HG03060 (cell line): Measurements from ENCODE around the gene DAO.
"Not testable (repeated sequence)": the region's sequence is repeated elsewhere in the genome, so short reads cannot be mapped to it uniquely, and the experiment has no call there.

Source experiments
- ATAC-seq: cut with Tn5 transposase; IDR thresholded peaks from one replicate; pipeline ENCODE4 v1.9.1; 2021; ENCODE audit warnings: low read depth, moderate number of reproducible peaks; ENCODE audit not compliant: unreplicated experiment

The DAO gene

DNA sequence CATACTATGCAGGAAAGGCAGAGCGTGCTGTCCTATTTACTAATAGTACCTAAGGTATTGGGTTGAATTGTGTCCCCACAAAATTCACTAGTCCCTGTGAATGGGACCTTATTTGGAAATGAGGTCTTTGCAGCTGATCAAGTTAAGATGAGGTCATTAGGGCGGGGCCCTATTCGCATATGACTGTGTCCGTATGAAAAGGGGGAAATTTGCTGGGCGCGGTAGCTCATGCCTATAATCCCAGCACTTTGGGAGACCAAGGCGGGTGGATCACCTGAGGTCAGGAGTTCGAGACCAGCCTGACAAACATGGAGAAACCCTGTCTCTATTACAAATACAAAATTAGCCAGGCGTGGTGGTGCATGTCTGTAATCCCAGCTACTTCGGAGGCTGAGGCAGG is 13.8 kb upstream of the DAO start:
- not testable (repeated sequence) for ATAC-seq

DNA sequence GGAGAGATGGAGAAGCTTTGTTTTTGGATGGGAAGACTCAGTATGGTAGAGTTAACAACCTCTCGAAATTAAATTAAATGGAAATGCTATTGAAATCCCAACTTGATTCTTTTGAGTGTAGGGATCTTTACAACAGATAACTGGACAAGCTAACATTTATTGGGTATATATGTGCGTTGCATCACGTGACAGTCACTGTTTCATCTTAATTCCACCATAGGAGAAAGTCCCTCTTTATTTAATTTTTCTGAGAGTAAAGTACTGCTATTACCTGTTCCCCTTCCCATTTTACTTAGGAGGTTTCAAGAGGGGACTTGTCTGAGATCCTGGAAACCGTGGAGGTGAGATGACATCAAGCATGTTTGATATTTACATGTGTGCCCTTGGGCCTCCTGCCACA is 11.1 kb upstream of the DAO start:
- ATAC-seq, result no peak

- ATAC-seq, result no peak
Measured at GRCh38 chr12:108875280-108875679, 4.6 kb upstream of the DAO start.

- no peak for ATAC-seq
Measured at GRCh38 chr12:108875682-108876361, 4.1 kb upstream of the DAO start.

GRCh38 chr12:108876550-108876949 is 3.3 kb upstream of the DAO start:
- ATAC-seq, result no peak

- ATAC-seq, result no peak
Measured at GRCh38 chr12:108881953-108882352, 2.1 kb downstream of the DAO start.

GRCh38 chr12:108884116-108885012 is 4.5 kb downstream of the DAO start:
- no peak for ATAC-seq

- ATAC-seq, result no peak
Measured at GRCh38 chr12:108886873-108887629, 7.2 kb downstream of the DAO start.

- no peak for ATAC-seq
Measured at GRCh38 chr12:108888031-108888430, 8.1 kb downstream of the DAO start.

DNA sequence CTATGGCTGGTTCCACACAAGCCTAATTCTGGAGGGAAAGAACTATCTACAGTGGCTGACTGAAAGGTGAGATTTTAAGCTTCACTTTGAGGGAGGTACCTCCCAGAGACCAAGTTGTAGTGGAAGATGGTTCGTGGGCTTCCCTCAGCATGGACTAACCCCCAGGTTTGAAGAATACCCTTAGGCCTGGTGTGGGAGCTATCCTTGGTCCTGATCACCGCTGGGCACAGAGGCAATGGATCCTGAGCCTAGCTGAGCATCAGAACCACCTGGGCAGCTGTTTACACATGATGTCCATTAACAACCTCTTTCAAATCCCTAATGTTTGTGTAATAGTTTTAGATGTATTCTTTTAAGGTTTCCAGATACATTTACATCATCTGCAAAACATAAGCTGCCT is 10.3 kb downstream of the DAO start:
- no peak for ATAC-seq

- ATAC-seq, result no peak
Measured at GRCh38 chr12:108895220-108895802, 15.4 kb downstream of the DAO start.

DNA sequence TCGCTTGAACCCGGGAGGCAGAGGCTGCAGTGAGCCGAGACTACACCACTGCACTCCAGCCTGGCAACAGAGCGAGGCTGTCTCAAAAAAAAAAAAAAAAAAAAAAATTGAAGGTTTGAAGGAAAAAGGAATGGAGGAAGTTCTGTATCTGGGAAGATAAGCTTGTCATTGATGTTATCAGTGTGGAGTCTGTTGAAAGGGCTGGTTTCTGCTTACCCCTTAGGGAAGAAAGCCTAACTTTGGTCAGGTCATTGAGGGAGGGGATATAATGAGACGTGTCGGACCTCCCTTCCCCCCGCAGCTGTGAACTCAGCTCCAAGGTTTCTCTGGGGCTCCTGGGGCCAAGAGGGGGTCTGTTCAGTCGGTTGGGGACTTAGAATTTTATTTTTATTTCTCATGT is 16.4 kb downstream of the DAO start:
- no peak for ATAC-seq

GRCh38 chr12:108896817-108897216 is 16.9 kb downstream of the DAO start:
- no peak for ATAC-seq

GRCh38 chr12:108899145-108899544 is 19.3 kb downstream of the DAO start:
- no peak for ATAC-seq

GRCh38 chr12:108905725-108906124 is 25.8 kb downstream of the DAO start:
- ATAC-seq, result no peak

DNA sequence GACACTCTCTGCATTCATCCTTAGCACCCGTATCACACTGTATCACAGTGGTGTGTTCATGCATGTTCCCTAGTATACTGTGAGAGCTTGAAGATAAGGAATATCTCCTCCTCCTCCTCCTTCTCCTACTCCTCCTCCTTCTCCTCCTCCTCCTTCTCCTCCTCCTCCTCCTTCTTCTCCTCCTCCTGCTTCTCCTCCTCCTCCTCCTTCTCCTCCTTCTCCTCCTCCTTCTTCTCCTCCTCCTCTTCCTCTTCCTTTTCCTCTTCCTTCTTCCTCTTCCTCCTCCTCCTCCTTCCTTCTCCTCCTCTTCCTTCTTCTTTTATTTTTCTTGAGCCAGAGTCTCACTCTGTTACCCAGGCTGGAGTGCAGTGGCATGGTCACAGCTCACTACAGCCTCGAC is 27.1 kb downstream of the DAO start:
- ATAC-seq, result no peak

GRCh38 chr12:108907839-108908351 is 28.0 kb downstream of the DAO start:
- ATAC-seq, result no peak

GRCh38 chr12:108910336-108910735 is 30.4 kb downstream of the DAO start:
- no peak for ATAC-seq

GRCh38 chr12:108911915-108912314 is 32.0 kb downstream of the DAO start:
- ATAC-seq, result no peak

DNA sequence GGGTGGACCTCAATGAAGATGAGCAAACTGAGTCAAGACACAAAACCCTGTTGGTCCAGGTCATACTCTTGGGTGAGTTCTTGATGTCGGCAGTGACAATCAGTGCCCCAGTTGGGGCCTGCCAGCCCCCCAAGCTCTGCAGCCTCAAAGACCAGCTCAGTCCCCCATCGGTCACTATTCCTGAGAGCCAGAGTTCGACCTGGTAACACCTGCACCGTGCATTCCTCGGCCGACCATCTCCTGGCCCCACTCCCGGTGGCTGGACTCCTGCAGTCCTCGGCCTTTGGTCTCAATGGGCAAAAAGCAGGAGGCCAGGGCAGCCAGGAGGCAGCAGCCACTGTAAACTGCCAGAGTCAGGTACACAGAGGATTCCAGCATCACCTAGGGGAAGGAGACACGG is 32.5 kb downstream of the DAO start:
- no peak for ATAC-seq

- no peak for ATAC-seq
Measured at GRCh38 chr12:108914121-108914531, 34.2 kb downstream of the DAO start.
